Ramos (cell line): Measurements from ENCODE around the gene SPATA19.

ENCODE experiments used
- in situ Hi-C: fragments of 300-500 bp; cut with MboI; formaldehyde crosslinking; loops from one replicate; pipeline ENCODE4 v1.14.3; 2022; ENCODE audit warnings: low sequenced_read_pairs; ENCODE audit not compliant: unreplicated experiment

Gene SPATA19

GRCh38 chr11:133793271-133794035 is 51.9 kb downstream of the SPATA19 start:
- in situ Hi-C loops = no loop called here

- in situ Hi-C loops = no loop called here
Observed at GRCh38 chr11:133790995-133791394, 54.3 kb downstream of the SPATA19 start.
